HG03159 (cell line): ENCODE results near the gene NDUFS6.

Experiments
- ATAC-seq: cut with Tn5 transposase; IDR thresholded peaks from one replicate; pipeline ENCODE4 v1.9.1; 2021; ENCODE audit warnings: mild to moderate bottlenecking, moderate library complexity; ENCODE audit not compliant: unreplicated experiment

The NDUFS6 gene

GRCh38 chr5:1765141-1765879, 35.9 kb upstream of the NDUFS6 start:
- ATAC-seq, result peak; percentile 74

GRCh38 chr5:1765880-1766235, 35.3 kb upstream of the NDUFS6 start:
- no peak for ATAC-seq

- no peak for ATAC-seq
Measured at GRCh38 chr5:1767524-1768282, 33.5 kb upstream of the NDUFS6 start.

GRCh38 chr5:1768283-1769000, 32.8 kb upstream of the NDUFS6 start:
- no peak for ATAC-seq

- no peak for ATAC-seq
Measured at GRCh38 chr5:1769017-1769640, 32.1 kb upstream of the NDUFS6 start.

- no peak for ATAC-seq
Measured at GRCh38 chr5:1769752-1770442, 31.3 kb upstream of the NDUFS6 start.

- ATAC-seq, result no peak
Measured at GRCh38 chr5:1770443-1770802, 30.8 kb upstream of the NDUFS6 start.

- no peak for ATAC-seq
Measured at GRCh38 chr5:1771149-1772065, 29.8 kb upstream of the NDUFS6 start.

GRCh38 chr5:1772634-1773033, 28.6 kb upstream of the NDUFS6 start:
- no peak for ATAC-seq

GRCh38 chr5:1776831-1777230, 24.4 kb upstream of the NDUFS6 start:
- no peak for ATAC-seq

- no peak for ATAC-seq
Measured at GRCh38 chr5:1777281-1778137, 23.7 kb upstream of the NDUFS6 start.

- no peak for ATAC-seq
Measured at GRCh38 chr5:1778138-1779020, 22.8 kb upstream of the NDUFS6 start.

- no peak for ATAC-seq
Measured at GRCh38 chr5:1779021-1779680, 22.1 kb upstream of the NDUFS6 start.

- ATAC-seq, result no peak
Measured at GRCh38 chr5:1779782-1780613, 21.2 kb upstream of the NDUFS6 start.

- no peak for ATAC-seq
Measured at GRCh38 chr5:1780614-1780930, 20.6 kb upstream of the NDUFS6 start.

- ATAC-seq, result no peak
Measured at GRCh38 chr5:1781107-1781506, 20.1 kb upstream of the NDUFS6 start.
